Fibroblast of upper back skin (primary cell): ENCODE data around the gene ZNF292.
"Not testable (repeated sequence)": the region's sequence is repeated elsewhere in the genome, so short reads cannot be mapped to it uniquely, and the experiment has no call there.

ENCODE experiments used
- DNase-seq: peaks from one replicate; pipeline ENCODE4 v3.0.0-alpha.2; 2013

The ZNF292 gene

DNA sequence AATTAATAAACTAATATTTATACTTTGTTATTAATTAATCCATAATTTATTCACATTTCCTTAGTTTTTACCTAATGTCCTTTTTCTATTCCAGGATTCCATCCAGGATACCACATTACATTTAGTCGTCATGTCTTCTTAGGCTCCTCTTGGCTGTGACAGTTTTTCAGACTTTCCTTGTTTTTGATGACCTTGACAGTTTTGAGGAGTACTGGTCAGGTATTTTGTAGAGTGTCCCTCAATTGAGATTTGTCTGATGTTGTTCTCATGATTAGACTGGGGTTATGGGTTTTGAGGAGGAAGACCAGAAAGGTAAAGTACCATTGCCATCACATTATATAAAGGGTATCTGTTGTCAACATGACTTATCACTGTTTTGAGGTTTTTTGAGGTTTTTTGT is 67.3 kb downstream of the ZNF292 start:
- DNase-seq: no peak

DNA sequence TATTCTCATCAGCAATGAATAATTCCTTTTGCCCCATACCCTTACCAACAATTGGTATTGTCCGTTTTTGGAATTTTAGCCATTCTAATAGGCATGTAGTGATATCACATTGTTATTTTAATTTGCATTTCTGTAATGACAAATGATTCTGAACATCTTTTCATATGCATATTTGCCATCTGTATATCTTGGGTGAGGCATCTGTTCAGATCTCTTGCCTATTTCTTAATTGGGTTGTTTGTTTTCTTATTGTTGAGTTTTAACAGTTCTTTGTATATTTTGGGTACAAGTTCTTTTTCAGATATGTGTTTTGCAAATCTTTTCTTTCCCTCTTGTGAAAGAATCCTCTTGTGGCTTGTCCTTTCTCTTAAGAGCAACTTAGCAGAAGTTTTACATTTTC is 69.6 kb downstream of the ZNF292 start:
- no peak for DNase-seq

DNA sequence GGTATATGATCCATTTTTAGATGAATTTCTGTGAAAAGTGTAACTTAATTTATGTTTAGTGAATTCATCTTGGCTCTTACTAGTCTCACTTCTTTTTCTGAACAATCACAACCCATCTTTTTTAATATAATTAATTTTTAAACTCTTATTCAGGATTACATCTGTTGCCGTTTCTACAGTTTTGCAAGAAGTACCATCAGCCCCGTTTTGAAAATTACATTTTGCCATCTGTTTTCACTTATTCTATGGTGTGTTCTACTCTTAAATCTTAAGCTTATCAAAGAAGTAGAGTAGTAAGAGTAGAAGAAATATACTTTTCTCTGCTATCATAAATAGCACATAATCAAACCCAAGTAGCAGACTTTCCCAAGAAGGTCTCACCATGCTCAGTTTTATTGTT is 70.1 kb downstream of the ZNF292 start:
- no peak for DNase-seq

DNA sequence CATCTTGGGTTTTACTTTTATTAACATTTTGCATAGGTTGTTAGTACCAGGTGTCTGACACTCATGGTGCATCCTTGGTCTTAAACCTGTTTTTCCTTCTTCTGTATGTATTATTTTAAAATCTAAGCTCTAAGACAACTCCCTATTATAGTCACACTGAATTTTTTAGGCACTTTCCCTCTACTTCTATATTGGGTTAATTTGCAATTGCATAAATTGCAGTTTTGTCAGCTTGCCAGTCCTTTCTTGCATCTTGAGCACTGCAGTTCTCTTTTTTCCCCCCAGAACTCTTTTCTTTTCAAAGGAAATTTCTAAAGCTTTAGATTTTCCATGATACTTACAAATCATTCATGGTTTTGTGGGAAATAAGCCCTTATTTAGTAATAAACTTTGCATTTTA is 70.6 kb downstream of the ZNF292 start:
- DNase-seq: no peak

DNA sequence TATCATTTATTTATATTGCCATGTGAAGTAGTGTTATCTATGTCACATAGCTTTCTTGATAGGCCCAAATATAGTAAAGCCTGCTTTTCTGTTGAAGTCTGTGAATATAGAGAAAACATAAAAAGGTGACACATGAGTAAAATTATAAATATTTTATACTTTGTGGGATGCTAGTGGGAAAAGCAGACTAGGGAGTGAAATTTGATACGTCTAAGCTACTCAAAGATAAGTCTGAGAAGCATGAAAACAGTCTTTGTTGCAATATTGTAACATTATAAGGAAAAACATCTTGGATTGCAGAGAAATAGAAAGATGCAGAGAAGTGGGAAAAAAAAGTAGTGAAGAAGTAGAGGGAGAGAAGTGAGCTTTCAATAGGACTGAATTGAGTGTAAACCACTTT is 75.4 kb downstream of the ZNF292 start:
- no peak for DNase-seq

DNA sequence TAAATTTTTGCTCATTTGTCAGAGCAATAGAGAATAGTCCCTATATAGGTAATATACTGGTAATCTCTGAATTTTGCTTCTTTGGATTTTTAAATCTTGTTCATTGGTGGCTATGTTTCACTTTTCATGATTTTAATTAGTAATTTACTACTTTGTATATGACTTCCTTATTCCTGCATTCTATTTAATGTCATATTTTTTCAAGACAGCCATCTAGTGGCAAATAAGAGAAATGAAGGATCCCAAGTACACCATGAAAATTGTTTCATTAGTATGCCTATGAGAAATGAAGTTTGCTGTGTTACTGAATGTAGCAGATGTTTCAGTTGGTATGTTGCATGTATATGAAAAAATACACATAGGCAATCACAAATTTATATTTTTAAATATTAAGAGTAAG is 82.4 kb downstream of the ZNF292 start:
- DNase-seq: peak; percentile 17

DNA sequence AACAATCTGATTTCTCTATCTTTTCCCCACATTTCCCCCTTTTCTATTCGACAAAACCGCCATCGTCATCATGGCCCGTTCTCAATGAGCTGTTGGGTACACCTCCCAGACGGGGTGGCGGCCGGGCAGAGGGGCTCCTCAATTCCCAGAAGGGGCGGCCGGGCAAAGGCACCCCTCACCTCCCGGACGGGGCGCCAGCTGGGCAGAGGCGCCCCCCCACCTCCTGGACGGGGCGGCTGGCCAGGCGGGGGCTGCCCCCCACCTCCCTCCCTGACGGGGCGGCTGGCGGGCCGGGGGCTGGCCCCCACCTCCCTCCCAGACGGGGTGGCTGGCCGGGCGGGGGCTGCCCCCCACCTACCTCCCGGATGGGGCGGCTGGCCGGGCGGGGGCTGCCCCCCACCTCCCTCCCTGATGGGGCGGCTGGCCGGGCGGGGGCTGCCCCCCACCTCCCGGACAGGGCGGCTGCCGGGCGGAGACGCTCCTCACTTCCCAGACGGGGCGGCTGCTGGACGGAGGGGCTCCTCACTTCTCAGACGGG is 83.8 kb downstream of the ZNF292 start:
- not testable (repeated sequence) for DNase-seq

DNA sequence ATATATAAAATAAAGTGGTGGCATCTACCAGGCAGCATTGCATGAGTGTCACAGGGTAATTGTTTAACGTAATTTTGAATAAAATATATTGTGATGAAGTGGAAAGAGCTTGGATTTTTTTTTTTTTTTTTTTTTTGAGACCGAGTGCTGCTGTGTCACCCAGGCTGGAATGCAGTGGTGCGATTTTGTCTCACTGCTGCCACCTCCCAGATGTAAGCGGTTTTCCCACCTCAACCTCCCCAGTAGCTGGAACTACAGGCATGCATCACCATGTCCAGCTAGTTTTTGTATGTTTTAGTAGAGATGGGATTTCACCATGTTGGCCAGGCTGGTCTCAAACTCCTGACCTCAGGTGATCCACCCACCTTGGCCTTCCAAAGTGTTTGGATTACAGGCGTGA is 85.9 kb downstream of the ZNF292 start:
- DNase-seq: no peak

DNA sequence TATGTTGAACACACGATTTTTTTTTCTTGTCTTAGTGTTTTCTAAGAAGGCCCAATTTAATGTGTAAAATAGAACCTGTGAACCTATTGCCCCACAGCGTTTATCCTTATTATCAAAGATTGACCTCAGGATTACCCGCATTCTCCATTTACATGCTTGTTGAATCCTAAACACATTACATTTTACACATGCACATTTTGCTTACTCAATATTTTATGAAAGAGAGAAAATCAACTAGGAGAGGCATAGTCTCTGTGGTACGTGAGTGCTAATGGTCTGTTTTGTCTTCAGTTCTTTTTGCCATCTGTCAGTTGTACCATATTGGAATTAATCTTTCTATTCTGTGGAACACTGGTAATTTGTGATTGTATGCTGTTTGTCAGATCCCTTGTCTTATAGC is 86.9 kb downstream of the ZNF292 start:
- no peak for DNase-seq

DNA sequence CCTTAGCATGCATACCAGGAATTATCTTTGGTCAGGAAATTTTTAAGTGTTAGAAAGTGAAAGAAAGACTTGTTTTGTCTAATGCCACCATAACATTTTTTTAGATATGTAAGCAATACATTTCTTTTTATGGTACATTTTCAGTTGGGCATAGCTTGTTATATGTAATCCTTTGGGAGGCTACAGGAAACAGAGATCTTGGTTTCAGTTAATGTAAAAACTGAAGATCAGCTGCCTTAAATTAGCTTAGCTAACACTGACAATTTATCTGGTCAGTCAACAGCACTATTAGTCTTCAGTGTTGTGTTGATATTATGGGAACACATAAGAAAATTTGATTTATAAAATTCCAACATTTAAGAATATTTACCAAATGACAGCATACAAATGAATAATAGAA is 88.4 kb downstream of the ZNF292 start:
- no peak for DNase-seq

DNA sequence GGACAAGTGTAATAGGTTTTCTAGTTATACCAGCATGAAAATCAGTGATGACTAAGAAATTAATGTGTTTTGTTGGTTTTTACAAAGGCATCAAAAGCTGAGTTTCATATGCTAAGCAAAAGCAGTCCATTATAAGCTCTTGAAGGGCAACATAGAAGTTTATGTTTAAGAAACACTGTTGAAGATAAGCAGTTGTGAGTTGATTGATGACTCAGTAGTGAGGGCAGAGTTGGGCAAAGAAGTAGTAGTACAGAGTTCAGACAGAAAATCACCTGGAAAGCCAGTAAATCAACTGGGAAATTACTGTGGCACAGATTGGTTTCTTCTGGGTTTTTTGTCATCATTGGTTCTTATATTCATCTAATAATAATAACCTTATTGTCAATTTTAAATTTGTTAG is 89.0 kb downstream of the ZNF292 start:
- no peak for DNase-seq

DNA sequence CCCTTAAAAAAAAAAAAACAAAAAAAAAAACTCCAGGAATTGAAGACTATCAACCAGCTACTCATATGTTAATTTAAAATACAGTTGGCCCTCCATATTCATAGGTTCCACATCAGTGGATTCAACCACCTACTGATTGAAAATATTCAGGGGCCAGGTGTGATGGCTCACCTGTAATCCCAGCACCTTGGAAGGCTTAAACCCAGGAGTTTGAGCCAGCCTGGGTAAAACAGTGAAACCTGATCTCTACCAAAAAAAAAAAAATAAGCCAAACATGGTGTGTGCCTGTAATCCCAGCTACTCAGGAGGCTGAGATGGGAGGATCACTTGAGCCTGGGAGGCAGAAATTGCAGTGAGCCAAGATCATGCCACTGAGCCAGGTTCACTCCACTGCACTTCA is 94.7 kb downstream of the ZNF292 start:
- no peak for DNase-seq

DNA sequence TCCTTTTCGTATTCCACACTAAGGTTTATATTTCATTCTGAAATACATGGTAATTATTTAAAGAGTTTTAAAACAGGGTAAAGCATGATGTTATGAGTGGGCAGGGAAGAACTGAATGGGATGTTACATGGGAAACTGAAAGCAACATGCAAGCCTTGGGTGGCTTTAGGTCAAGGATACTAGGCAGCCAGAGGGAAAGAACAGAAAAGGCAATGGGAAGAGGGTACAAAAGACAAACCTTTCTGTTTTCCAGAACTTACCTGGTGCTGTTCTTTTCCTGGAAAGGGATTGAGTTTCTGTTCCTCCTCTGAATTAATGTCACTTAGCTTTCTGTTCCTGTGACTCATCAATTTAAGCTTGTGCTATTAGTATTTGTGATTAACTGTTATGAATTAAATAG is 95.9 kb downstream of the ZNF292 start:
- no peak for DNase-seq

DNA sequence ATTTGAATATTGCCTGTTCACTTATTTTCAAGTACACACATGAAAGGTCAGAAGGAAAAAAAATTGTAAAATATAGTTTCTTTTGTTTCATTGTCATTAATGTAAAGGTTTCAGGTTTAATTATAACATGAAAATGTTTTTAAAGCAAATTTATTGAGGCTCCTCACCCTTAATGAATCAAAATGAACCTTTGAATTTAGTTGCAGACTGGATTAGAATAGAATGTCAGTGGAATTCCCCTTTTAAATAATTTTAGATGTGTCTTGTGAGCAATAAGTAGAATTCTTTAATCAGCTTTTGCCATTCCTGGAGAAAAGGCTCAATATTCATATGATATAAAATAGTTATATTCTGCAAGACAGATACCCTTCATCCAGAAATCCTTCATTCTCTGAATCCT is 96.4 kb downstream of the ZNF292 start:
- no peak for DNase-seq

DNA sequence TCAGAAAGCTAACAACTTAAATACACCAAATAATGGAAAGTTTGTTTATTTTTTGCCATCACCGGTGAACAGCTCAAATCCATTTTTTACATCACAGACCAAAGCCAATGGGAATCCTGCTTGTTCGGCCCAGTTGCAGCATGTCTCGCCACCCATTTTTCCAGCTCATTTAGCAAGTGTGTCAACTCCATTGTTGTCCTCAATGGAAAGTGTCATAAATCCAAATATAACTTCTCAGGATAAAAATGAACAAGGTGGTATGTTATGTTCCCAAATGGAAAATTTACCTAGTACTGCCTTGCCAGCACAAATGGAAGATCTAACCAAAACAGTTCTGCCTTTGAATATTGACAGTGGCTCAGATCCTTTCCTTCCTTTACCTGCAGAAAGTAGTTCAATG is 101.7 kb downstream of the ZNF292 start:
- DNase-seq: no peak

DNA sequence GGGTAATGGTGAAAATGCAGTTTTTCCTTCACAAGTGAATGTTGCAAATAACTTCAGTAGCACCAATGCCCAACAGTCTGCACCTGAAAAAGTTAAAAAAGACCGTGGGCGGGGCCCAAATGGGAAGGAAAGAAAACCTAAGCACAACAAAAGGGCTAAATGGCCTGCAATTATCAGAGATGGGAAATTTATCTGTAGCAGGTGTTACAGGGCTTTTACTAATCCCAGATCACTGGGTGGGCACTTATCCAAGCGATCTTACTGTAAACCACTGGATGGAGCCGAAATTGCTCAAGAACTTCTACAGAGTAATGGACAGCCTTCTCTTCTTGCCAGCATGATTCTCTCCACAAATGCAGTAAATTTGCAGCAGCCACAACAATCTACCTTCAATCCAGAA is 102.2 kb downstream of the ZNF292 start:
- no peak for DNase-seq

DNA sequence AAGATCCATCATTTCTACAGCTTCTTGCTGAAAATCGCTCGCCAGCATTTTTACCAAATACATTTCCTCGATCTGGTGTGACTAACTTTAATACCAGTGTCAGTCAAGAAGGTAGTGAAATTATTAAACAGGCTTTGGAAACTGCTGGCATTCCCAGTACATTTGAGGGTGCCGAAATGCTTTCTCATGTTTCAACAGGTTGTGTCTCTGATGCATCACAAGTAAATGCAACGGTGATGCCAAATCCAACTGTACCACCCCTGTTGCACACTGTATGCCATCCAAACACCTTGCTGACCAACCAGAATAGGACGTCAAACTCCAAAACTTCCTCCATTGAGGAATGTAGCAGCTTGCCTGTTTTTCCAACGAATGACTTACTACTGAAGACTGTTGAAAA is 102.6 kb downstream of the ZNF292 start:
- no peak for DNase-seq

DNA sequence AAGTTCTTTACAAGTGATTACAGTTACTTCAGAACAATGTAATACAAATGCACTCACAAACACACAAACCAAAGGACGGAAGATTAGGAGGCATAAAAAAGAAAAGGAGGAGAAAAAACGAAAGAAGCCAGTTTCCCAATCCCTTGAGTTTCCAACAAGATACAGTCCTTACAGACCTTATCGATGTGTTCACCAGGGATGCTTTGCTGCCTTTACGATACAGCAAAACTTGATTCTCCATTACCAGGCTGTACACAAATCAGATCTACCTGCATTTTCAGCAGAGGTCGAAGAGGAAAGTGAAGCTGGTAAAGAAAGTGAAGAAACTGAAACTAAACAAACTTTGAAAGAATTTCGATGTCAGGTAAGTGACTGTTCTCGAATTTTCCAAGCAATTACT is 104.4 kb downstream of the ZNF292 start:
- no peak for DNase-seq

DNA sequence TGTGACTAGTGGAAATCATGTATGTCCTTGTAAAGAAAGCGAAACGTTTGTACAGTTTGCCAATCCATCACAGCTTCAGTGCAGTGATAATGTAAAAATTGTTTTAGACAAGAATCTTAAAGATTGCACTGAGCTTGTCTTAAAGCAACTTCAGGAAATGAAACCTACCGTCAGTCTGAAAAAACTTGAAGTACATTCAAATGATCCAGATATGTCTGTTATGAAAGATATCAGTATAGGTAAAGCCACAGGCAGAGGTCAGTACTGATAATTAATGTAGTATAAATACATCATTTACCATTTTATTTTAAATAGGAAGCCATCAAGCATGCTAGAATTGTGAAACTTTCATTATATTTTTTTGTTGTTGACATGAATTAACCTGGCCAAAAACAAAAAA is 106.2 kb downstream of the ZNF292 start:
- no peak for DNase-seq

DNA sequence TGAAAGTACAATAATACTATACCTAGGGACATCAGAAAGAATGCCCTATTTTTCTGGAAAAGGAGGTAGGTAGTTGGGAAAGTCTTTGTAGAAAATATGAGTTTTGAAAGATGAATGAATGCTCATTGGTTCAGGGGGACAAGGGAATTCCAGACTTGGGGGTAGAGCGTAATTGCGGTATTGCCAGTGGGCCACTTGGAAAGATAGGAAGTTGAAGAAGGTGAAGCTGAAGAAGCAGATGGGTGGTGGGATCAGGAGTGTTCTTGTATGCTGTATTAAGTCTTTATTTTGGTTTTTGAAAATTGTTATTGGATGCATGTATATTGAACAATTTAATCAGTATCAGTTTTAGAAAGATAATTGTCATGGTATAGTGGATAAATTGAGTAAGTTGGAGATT is 109.1 kb downstream of the ZNF292 start:
- no peak for DNase-seq

DNA sequence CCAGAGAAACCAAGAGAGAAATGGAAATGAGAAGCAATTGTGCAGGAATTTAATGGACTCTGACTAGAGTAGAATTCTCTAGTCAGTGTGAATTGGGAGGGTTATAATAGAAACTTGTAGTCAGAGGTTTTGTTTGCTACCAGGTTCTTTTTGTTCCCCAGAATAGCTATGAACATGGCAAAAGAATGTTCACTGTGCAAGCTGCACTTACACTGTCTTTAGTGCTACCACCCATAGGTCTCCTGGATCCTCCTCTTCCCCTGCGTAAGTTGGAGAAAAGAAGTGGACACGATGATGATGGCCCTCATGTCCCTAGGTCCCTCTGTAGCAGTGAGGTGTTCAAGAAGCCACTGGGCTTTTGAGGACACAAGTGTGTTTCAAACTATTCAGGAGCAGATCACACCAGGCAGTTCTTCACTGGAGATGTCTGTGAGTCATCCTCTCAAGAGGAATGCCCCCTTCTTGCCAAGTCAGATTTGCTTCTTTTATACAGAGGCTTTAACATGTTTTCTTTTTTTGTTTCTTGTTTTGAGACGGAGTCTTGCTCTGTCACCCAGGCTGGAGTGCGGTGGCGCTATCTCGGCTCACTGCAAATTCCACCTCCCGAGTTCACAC is 119.4 kb downstream of the ZNF292 start:
- DNase-seq: peak; percentile 70

DNA sequence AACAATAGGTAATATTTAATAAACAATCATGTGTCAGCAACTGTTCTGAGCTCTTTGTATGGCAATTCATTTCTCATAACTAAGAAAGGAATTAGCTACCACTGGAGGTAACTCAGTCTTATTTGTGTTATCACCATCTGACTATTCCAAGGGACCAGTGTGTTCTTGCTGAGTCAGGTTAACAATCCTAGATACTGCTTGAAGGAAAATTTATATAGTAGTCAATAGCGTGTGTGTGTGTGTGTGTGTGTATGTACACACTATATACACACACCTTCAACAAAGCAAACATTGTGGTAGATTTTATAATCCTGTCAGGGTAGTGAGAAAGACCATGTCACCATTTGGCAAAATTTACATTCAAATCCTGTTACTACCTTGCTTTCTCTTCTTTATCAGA is 121.3 kb downstream of the ZNF292 start:
- DNase-seq: no peak

DNA sequence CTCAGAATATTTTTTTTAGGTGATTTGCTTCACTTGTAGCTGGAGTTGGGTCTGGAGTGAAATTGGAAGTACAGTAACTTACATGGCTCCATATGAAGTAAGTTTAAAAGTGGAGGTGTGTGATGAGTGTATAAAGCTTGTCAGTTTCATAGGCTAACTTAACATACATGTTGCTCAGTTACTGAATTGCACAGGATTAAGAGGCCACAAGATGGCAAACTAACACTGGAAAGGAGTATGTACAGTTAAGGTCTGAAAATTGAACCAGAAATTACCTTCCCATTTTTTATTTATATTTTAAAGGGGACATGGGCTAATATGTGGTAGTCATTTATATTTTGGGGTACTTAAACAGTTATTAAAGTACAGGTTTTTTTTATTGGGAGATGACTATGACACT is 121.8 kb downstream of the ZNF292 start:
- peak; percentile 7 for DNase-seq

DNA sequence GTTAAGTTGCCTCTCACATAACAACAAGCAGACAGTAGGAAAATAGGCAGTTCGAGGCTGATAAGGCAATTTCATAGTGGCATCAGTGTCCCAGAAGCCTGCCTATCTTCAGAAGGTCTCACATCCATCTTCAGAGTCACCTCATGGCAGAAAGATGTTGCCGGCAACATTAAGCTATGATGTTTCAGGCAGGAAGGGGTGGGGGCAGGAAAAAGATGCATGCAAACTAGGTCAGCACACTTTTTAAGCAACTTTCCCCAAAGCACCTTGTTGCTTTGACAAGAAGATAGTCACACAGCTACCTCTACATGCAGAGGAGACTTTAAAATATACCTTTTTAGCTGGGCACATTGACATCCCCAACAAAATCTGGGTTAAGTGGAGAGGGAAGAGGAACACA is 123.8 kb downstream of the ZNF292 start:
- no peak for DNase-seq

DNA sequence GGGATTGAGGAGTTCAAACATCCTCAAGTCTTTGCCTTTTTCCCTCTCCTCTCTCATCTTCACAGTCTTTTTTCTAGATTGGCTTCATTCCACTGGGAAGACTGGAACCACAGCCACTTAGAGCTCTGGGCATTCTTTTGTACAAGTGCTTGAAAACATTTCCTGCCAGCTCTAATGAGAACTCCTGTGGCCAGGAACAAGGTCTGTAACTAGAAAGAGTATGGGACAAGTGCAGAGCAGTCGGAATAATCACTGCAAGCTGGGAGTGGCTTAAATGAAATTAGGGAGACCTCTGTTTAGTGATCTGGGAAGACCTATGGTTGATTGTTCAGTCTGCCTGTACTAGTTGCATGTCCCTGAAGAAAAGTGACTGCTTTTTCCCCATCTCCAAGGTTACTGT is 126.1 kb downstream of the ZNF292 start:
- DNase-seq: no peak

DNA sequence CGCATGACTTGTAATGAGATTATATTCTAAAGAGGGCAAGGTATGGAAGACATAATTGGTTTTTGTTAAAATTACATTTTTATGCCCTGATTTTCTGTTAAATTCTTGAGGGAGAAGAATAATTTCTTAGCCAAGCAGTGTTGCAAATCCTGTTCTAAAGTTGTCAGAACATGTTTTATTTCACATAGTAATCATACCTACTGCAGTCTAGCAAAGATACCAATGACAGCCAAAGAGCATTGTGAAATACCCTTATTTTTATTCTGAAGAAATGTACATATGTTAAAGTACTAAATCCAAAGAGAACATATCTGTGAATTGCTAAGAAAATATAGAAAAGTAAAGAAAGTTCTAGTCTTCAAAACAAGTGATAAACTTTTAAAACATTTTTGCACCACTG is 127.4 kb downstream of the ZNF292 start:
- no peak for DNase-seq
